WERI-Rb-1 (cell line): ENCODE measurements around the gene TNPO3.
"Not testable (repeated sequence)": the region's sequence is repeated elsewhere in the genome, so short reads cannot be mapped to it uniquely, and the experiment has no call there.

ENCODE experiments used
- DNase-seq: peaks from one replicate; pipeline ENCODE4 v3.0.0-alpha.2; 2020
- H3K27ac ChIP-seq: fragments of 250-450 bp; sonication (Bioruptor Pico); 2 replicates; pipeline ENCODE4 v1.5.1; 2020; ENCODE audit warnings: mild to moderate bottlenecking, moderate library complexity
- H3K27me3 ChIP-seq: fragments of 250-450 bp; sonication (Bioruptor Pico); 2 replicates; pipeline ENCODE4 v1.5.1; 2021; ENCODE audit warnings: mild to moderate bottlenecking, low read depth, moderate library complexity; ENCODE audit not compliant: insufficient read depth, severe bottlenecking
- H3K36me3 ChIP-seq: fragments of 250-450 bp; sonication (Bioruptor Pico); 2 replicates; pipeline ENCODE4 v1.5.1; 2020; ENCODE audit warnings: mild to moderate bottlenecking, moderate library complexity
- H3K4me3 ChIP-seq: 2 replicates; pipeline ENCODE4 v1.5.1; 2011; ENCODE audit warnings: low read depth, mild to moderate bottlenecking, control low read depth, low read length
- H3K9me3 ChIP-seq: fragments of 250-450 bp; sonication (Bioruptor Pico); 2 replicates; pipeline ENCODE4 v1.5.1; 2021; ENCODE audit warnings: mild to moderate bottlenecking, moderate library complexity; ENCODE audit not compliant: severe bottlenecking
- CTCF ChIP-seq: IDR thresholded peaks from 2 replicates; pipeline ENCODE4 v1.5.1; 2011; ENCODE audit warnings: low read depth, mild to moderate bottlenecking, control low read depth, inconsistent platforms, low read length

The TNPO3 gene

DNA sequence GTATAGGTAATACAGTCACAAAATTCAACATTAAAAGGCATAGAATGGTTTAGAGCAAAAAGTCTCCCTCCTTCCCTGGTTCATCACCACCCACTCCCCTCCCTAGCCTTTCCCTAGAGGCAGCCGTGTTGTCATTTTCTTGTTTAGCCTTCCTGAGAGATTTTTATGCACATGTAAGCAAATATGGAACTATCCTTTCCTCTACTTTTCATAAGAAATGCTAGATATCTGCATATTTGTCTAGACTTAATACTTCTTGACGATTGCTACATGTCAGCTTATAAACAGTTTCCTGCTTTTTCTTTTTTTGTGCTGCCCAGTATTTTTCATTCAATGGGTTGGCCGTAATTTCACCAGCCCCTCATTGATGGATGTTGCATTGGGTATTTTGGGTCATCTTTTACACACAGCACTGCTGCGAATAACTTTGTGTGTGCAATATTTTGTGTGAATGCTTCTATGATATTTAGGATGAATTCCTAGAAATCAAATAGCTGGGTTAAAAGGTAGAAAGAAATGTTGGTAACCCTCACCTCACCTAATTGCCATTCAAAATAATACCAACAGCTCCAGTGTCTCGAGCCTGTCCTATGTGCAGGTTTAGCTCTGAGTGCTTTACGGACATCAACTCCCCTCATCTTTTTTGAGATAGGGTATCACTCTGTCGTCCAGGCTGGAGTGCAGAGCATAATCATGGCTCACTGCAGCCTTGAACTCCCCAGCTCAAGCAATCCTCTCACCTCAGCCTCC is 110.2 kb downstream of the TNPO3 start:
- no peak for DNase-seq
- no peaks in the 10 kb centered on the region for H3K36me3 ChIP-seq
- H3K27me3 ChIP-seq = no peaks in the 10 kb centered on the region
- H3K4me3 ChIP-seq = no peak overlapping the region
- no peak overlapping the region for H3K27ac ChIP-seq
- no peaks in the 10 kb centered on the region for H3K9me3 ChIP-seq
- no peak for TF ChIP-seq CTCF

GRCh38 chr7:128943251-128943650 is 111.7 kb downstream of the TNPO3 start:
- H3K4me3 ChIP-seq, H3K36me3 ChIP-seq, H3K9me3 ChIP-seq, H3K27me3 ChIP-seq, H3K27ac ChIP-seq, DNase-seq: not testable (repeated sequence)

DNA sequence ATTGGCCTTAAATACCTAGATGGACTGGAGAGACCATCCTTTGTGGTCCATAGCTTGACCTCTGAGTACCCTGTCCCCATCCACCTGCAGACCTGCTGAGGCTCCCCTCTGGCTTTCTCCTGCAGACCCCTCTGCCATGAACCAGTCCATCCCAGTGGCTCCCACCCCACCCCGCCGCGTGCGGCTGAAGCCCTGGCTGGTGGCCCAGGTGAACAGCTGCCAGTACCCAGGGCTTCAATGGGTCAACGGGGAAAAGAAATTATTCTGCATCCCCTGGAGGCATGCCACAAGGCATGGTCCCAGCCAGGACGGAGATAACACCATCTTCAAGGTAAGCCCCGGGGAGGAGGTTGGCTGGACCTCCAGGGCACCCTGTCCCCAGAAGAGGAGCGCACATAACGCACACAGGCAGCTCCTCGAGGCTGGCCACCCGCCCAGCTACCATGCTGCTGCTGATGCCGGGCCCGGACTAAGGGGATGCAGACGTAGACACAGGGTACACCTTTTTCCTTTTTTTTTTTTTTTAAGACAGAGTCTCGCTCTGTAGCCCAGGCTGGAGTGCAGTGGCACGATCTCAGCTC is 112.9 kb downstream of the TNPO3 start:
- no peaks in the 10 kb centered on the region for H3K9me3 ChIP-seq
- TF ChIP-seq CTCF = no peak
- no peak overlapping the region for H3K4me3 ChIP-seq
- no peaks in the 10 kb centered on the region for H3K27me3 ChIP-seq
- no peaks in the 10 kb centered on the region for H3K36me3 ChIP-seq
- no peak overlapping the region for H3K27ac ChIP-seq
- DNase-seq = no peak

- no peak for TF ChIP-seq CTCF
- no peak overlapping the region for H3K4me3 ChIP-seq
- no peaks in the 10 kb centered on the region for H3K9me3 ChIP-seq
- H3K27me3 ChIP-seq = no peaks in the 10 kb centered on the region
- H3K27ac ChIP-seq = no peak overlapping the region
- no peak for DNase-seq
- H3K36me3 ChIP-seq = no peaks in the 10 kb centered on the region
Measured at GRCh38 chr7:128941323-128941890, 113.5 kb downstream of the TNPO3 start.

- DNase-seq = no peak
- Histone ChIP-seq H3K9me3 (no peaks in the 10 kb centered on the region), H3K4me3 (no peak overlapping the region), H3K27ac (no peak overlapping the region), H3K36me3 (no peaks in the 10 kb centered on the region), H3K27me3 (no peaks in the 10 kb centered on the region)
- no peak for TF ChIP-seq CTCF
Measured at GRCh38 chr7:128940494-128941322, 114.2 kb downstream of the TNPO3 start.

- Histone ChIP-seq H3K27ac (no peak overlapping the region), H3K4me3 (no peak overlapping the region)
Measured at GRCh38 chr7:128939861-128940410, 115.0 kb downstream of the TNPO3 start.

More at GRCh38 chr7:128939861-128940410, 115.0 kb downstream of the TNPO3 start:
- Histone ChIP-seq H3K27me3 (no peaks in the 10 kb centered on the region), H3K36me3 (no peaks in the 10 kb centered on the region), H3K9me3 (no peaks in the 10 kb centered on the region)
- no peak for DNase-seq
- TF ChIP-seq CTCF = no peak
